Sigmoid colon (tissue), 7 donors: ENCODE data around the gene MYO9A. TPM values are rescaled to one million over a fixed set of nuclear protein-coding genes. Genes with fewer than 3 reads are reported as not detected.
A peak's percentile ranks its signal among the peaks of the same experiment; 100 is the strongest.

ENCODE experiments used
- DNase-seq: peaks from one replicate; pipeline ENCODE4 v3.0.0-alpha.2; 2019
- H3K27ac ChIP-seq, 4 donors: fragments of 200-600 bp; sonication (generic); one replicate each; pipeline ENCODE4 v1.5.1; 2016 to 2019; ENCODE audit warnings: mild to moderate bottlenecking in 1 of 4
- H3K27me3 ChIP-seq, 3 donors: fragments of 200-600 bp; sonication (generic); one replicate each; pipeline ENCODE4 v1.5.1; 2019; ENCODE audit warnings: mild to moderate bottlenecking in 1 of 3
- H3K36me3 ChIP-seq, 4 donors: fragments of 200-600 bp; sonication (generic); one replicate each; pipeline ENCODE4 v1.5.1; 2016 to 2019
- H3K4me1 ChIP-seq, 4 donors: fragments of 200-600 bp; sonication (generic); one replicate each; pipeline ENCODE4 v1.5.1; 2017 to 2019
- H3K4me3 ChIP-seq, 4 donors: fragments of 200-600 bp; sonication (generic); one replicate each; pipeline ENCODE4 v1.5.1; 2017 to 2019; ENCODE audit warnings: mild to moderate bottlenecking in 2 of 4, moderate library complexity in 1 of 4
- H3K9me3 ChIP-seq, 4 donors: fragments of 200-600 bp in 3 of 4; sonication (generic) in 3 of 4; one replicate each; pipeline versions ENCODE4 v1.5.1 to v1.6.1; 2013 to 2019
- CTCF ChIP-seq, 4 experiments: fragments of 450-650 bp in 3 of 4; fragments of 200-600 bp in 1 of 4; IDR thresholded peaks; one replicate each; pipeline ENCODE4 v1.5.1; 2016 to 2019; ENCODE audit warnings: antibody characterized with exemption in 4 of 4, mild to moderate bottlenecking in 3 of 4, moderate library complexity in 2 of 4
- EP300 ChIP-seq, 4 donors: sonication (generic); formaldehyde crosslinking; IDR thresholded peaks; one replicate each; pipeline ENCODE4 v1.6.1; 2017; ENCODE audit warnings: antibody characterized with exemption in 4 of 4
- POLR2A ChIP-seq, 2 donors: fragments of 450-650 bp; IDR thresholded peaks; one replicate each; pipeline ENCODE4 v1.6.1; 2016; ENCODE audit warnings: antibody characterized with exemption in 2 of 2, mild to moderate bottlenecking in 2 of 2, moderate library complexity in 2 of 2
- POLR2AphosphoS5 ChIP-seq, 4 donors: sonication (generic); formaldehyde crosslinking; IDR thresholded peaks; one replicate each; pipeline ENCODE4 v1.6.1; 2017; ENCODE audit warnings: antibody characterized with exemption in 4 of 4
- WGBS, 2 donors: extraction: QIAGEN DNeasy Blood & Tissue Kit; methylation state at CpG; one replicate each; pipeline ENCODE4 v1.1.7; 2013; 5-methylcytosine and 5-hydroxymethylcytosine counted together
- intact Hi-C: fragments of 100-400 bp; cut with DNase I; formaldehyde crosslinking; loops from one replicate; pipeline ENCODE4 v1.15.1; 2023
- polyA plus RNA-seq, 3 donors: library from polyadenylated mRNA; stranded (reverse); fragments of 200-250 nt; gene quantifications; one replicate each; pipeline ENCODE4 v1.2.3, GENCODE V29; 2013
- total RNA-seq, 4 donors: library from RNA; depleted of rRNA; stranded (reverse); fragments of >200 nt; gene quantifications; one replicate each; pipeline ENCODE4 v1.1.0, GENCODE V29; 2016
- donor health status: healthy with polysubstance abuse.
- donor health status: Bipolar disorder and iron deficiency.
- donor health status: healthy.

MYO9A gene
- total and polyA plus RNA-seq, 7 donors = 3.0 to 80.0 (median 55.8) TPM

DNA sequence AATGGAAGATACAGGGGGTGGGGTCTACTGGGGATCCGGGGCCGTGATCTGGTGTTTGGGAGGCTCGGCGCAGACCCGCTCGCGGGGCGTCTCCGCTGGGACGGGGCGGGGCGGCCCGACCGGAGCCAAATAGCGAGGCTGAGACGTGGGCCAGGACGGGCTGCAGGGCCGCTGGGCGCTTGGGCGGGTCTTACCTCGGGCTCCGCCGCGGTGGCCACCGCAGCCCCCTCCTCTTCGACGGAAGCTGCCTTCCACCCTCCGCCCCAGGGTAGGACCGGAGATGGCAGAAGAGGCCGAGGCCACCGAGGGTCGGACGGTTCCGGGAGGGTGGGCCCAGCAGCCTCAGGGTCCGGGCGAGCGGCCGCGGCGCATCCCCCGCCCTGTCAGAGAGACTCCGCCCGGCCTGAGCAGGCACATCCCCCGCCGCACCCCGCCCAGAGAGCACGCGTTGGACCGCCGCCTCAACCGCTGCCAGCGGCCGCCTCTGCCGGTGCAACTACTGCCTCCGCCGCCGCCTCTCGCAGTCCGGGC lies 399 bp downstream of the MYO9A start:
- no peaks in the 10 kb centered on the region for H3K36me3 ChIP-seq
- intact Hi-C loops = loop anchor here (2.0 to 5.0 kb wide), 4 partner anchors 37 to 665 kb away; partner anchors contain the start of genes ADPGK, ARIH1 and PARP6
- peak overlapping the region; percentile 92 to 98 (median 94) for H3K27ac ChIP-seq
- TF ChIP-seq CTCF (IDR thresholded peaks at IDR 0.05) = no peak
- peak; percentile 49 to 85 (median 66) for TF ChIP-seq POLR2AphosphoS5 (IDR thresholded peaks at IDR 0.05)
- TF ChIP-seq POLR2A (IDR thresholded peaks at IDR 0.05) = peak in 1 of 2 donors; percentile 49
- DNase-seq = peak; percentile 95
- H3K4me1 ChIP-seq = peaks cover 0 to 48% (median 40%) of the 10 kb centered on the region in 4 donors
- H3K9me3 ChIP-seq = no peaks in the 10 kb centered on the region
- H3K4me3 ChIP-seq = peak overlapping the region; percentile 71 to 93 (median 80)
- WGBS, 2 donors = 0% methylated on average over 59 of the region's 59 CpGs
- H3K27me3 ChIP-seq = no peaks in the 10 kb centered on the region

DNA sequence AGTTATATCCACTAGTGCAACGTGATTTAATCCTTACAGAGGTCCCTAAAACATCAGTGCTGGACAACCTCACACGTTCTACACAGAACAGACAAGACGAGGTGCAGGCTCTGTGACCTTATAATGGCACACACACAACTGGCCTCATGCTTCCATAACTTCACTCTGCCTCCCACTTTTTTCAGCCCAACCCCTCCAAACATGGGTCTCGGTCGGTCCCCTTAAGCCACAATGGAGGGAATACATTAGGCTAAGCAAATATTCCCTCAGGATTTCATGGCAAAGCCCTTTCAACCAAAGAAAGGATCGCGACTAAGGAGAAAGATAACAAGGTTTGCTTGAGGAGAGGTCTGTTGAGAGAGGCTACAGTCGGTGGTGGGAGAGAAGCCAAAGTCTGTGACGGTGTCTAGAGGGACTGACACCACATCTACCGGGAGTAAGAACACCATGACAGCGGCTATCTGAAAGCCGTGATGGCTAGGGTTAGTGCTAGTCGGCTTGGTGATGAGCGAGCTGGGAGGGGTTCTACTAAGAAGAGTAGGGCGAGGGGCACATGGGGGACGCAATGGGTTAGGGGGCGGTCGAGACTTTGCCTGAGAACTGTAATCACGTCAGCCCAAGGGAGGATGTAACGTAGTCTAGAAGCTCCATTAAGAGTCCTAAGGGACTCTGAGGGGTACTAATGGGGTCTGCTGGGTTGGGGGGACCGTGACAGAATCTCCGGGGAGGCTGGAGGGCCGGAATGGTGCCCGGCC lies 1.0 kb downstream of the MYO9A start:
- WGBS, 2 donors = 1 to 4% methylated on average over 24 of the region's 24 CpGs
- Histone ChIP-seq H3K4me1 (peaks cover 0 to 55% (median 43%) of the 10 kb centered on the region in 4 donors), H3K9me3 (no peaks in the 10 kb centered on the region), H3K27ac (peak overlapping the region; percentile 92 to 98 (median 94)), H3K36me3 (no peaks in the 10 kb centered on the region), H3K4me3 (peak overlapping the region; percentile 71 to 93 (median 80)), H3K27me3 (no peaks in the 10 kb centered on the region)
- intact Hi-C loops = loop anchor here (2.0 to 5.0 kb wide), 4 partner anchors 38 to 665 kb away; partner anchors contain the start of genes ADPGK, ARIH1 and PARP6
- peak in 1 of 4 donors; percentile 49 for TF ChIP-seq POLR2AphosphoS5 (IDR thresholded peaks at IDR 0.05)
- no peak for TF ChIP-seq CTCF (IDR thresholded peaks at IDR 0.05)
- peak; percentile 75 for DNase-seq

- intact Hi-C loops = no loop called here
- WGBS, 2 donors = 85 to 90% methylated on average over 4 of the region's 4 CpGs
- Histone ChIP-seq H3K4me1 (peaks cover 0 to 58% (median 39%) of the 10 kb centered on the region in 4 donors), H3K9me3 (no peaks in the 10 kb centered on the region), H3K4me3 (no peak overlapping the region), H3K36me3 (no peaks in the 10 kb centered on the region), H3K27ac (peak overlapping the region in 1 of 4 donors; percentile 28), H3K27me3 (no peaks in the 10 kb centered on the region)
- TF ChIP-seq EP300 (IDR thresholded peaks at IDR 0.05) = no peak
- no peak for TF ChIP-seq CTCF (IDR thresholded peaks at IDR 0.05)
- no peak for TF ChIP-seq POLR2AphosphoS5 (IDR thresholded peaks at IDR 0.05)
- no peak for TF ChIP-seq POLR2A (IDR thresholded peaks at IDR 0.05)
- no peak for DNase-seq
These were observed 4.5 kb downstream of the MYO9A start for GRCh38 chr15:72113347-72114031.

- Histone ChIP-seq H3K27me3 (no peaks in the 10 kb centered on the region), H3K27ac (peak overlapping the region in 2 of 4 donors; percentile 0 to 28), H3K4me3 (no peak overlapping the region), H3K4me1 (peaks cover 0 to 58% (median 39%) of the 10 kb centered on the region in 4 donors), H3K36me3 (no peaks in the 10 kb centered on the region), H3K9me3 (no peaks in the 10 kb centered on the region)
- TF ChIP-seq CTCF (IDR thresholded peaks at IDR 0.05) (no peak), POLR2AphosphoS5 (IDR thresholded peaks at IDR 0.05) (no peak), POLR2A (IDR thresholded peaks at IDR 0.05) (no peak), EP300 (IDR thresholded peaks at IDR 0.05) (no peak)
- no peak for DNase-seq
- intact Hi-C loops = no loop called here
These were observed 5.1 kb downstream of the MYO9A start for GRCh38 chr15:72112805-72113204.
